Aorta (tissue), 5 donors: ENCODE measurements around the gene HIPK1. TPM values are rescaled to one million over a fixed set of nuclear protein-coding genes. Genes with fewer than 3 reads are reported as not detected.
"Not testable (repeated sequence)": the region's sequence is repeated elsewhere in the genome, so short reads cannot be mapped to it uniquely, and the experiment has no call there.

Experiments used
- ATAC-seq: fragments of 200-7000 bp; cut with Tn5 transposase; one replicate; pipeline ENCODE4 v1.9.1; 2022; ENCODE audit warnings: moderate library complexity; ENCODE audit not compliant: low FRiP score
- DNase-seq, 2 donors: peaks; one replicate each; pipeline ENCODE4 v3.0.0-alpha.2; 2020
- H3K27ac ChIP-seq, 2 donors: one replicate each; pipeline ENCODE4 v1.5.1; 2013; ENCODE audit warnings: low read length in 2 of 2, mild to moderate bottlenecking in 2 of 2, moderate library complexity in 2 of 2, control low read depth in 1 of 2, inconsistent platforms in 1 of 2, low read depth in 1 of 2
- H3K27me3 ChIP-seq, 2 donors: one replicate each; pipeline ENCODE4 v1.6.1; 2013; ENCODE audit warnings: control low read depth in 1 of 2, low read length in 1 of 2, mild to moderate bottlenecking in 1 of 2, moderate library complexity in 1 of 2; ENCODE audit not compliant: insufficient read depth in 2 of 2, control insufficient read depth in 1 of 2
- H3K36me3 ChIP-seq, 2 donors: one replicate each; pipeline ENCODE4 v1.6.1; 2013; ENCODE audit warnings: control low read depth in 1 of 2, low read length in 1 of 2, mild to moderate bottlenecking in 1 of 2; ENCODE audit not compliant: insufficient read depth in 2 of 2, control insufficient read depth in 1 of 2
- H3K4me1 ChIP-seq, 2 donors: one replicate each; pipeline ENCODE4 v1.6.1; 2013; ENCODE audit warnings: low read length in 2 of 2, control low read depth in 1 of 2, mild to moderate bottlenecking in 1 of 2, moderate library complexity in 1 of 2; ENCODE audit not compliant: insufficient read depth in 2 of 2, control insufficient read depth in 1 of 2
- H3K4me3 ChIP-seq, 2 donors: one replicate each; pipeline ENCODE4 v1.5.1; 2013; ENCODE audit warnings: low read length in 2 of 2, control low read depth in 1 of 2, mild to moderate bottlenecking in 1 of 2
- H3K9me3 ChIP-seq: one replicate; pipeline ENCODE4 v1.6.1; 2013; ENCODE audit warnings: mild to moderate bottlenecking, low read length; ENCODE audit not compliant: control insufficient read depth
- WGBS, 2 donors: extraction: QIAGEN DNeasy Blood & Tissue Kit; methylation state at CpG; one replicate each; pipeline ENCODE4 v1.1.7; 2013; 5-methylcytosine and 5-hydroxymethylcytosine counted together
- intact Hi-C, 2 donors: fragments of 100-400 bp; cut with DNase I; formaldehyde crosslinking; loops; one replicate each; pipeline versions ENCODE4 v1.14.2 to v1.15.0; 2022
- polyA plus RNA-seq, 2 donors: library from polyadenylated mRNA; stranded (reverse); fragments of 200-250 nt; gene quantifications; one replicate each; pipeline ENCODE4 v1.2.3, GENCODE V29; 2013
- total RNA-seq, 2 donors: library from RNA; stranded (reverse); fragmentation: NEBNext Ultra II Directional; extraction: Animal tissue kit (Norgen Biotek cat#: 25700); gene quantifications; one replicate each; pipeline ENCODE4 v1.2.1, GENCODE V29; 2021
- donor health status: healthy with polysubstance abuse.
- donor health status: Bipolar disorder and iron deficiency.
- donor health status: DM: no; HTN: no; CAD: no.
- donor health status: DM: no; HTN: no; CAD: no.
- donor health status: DM: yes; HTN: yes; CAD: no.

HIPK1 gene
- total and polyA plus RNA-seq, 4 donors, result 14.9 to 75.3 (median 45.4) TPM

- DNase-seq (no peak), ATAC-seq (no peak)
- Histone ChIP-seq H3K27ac (no peak overlapping the region), H3K36me3 (peaks cover 0 to 3% of the 10 kb centered on the region in 2 donors), H3K4me3 (no peak overlapping the region), H3K4me1 (peaks cover 0 to 6% of the 10 kb centered on the region in 2 donors), H3K9me3 (no peaks in the 10 kb centered on the region), H3K27me3 (no peaks in the 10 kb centered on the region)
- intact Hi-C loops, result no loop called here
Observed at GRCh38 chr1:113943028-113943811, 14.1 kb downstream of the HIPK1 start.

- 97 to 98% methylated on average over 1 of the region's 1 CpG for WGBS, 2 donors
- DNase-seq (no peak), ATAC-seq (no peak)
- Histone ChIP-seq H3K27me3 (no peaks in the 10 kb centered on the region), H3K4me3 (no peak overlapping the region), H3K9me3 (no peaks in the 10 kb centered on the region), H3K36me3 (peaks cover 0 to 3% of the 10 kb centered on the region in 2 donors), H3K27ac (no peak overlapping the region), H3K4me1 (peaks cover 3 to 6% of the 10 kb centered on the region in 2 donors)
- intact Hi-C loops, result no loop called here
Observed at GRCh38 chr1:113945329-113945728, 16.2 kb downstream of the HIPK1 start.

GRCh38 chr1:113946112-113946511 lies 17.0 kb downstream of the HIPK1 start:
- WGBS, 2 donors, result 51 to 100% methylated on average over 1 of the region's 1 CpG
- Histone ChIP-seq H3K36me3 (peaks cover 0 to 3% of the 10 kb centered on the region in 2 donors), H3K27ac (no peak overlapping the region), H3K9me3 (no peaks in the 10 kb centered on the region), H3K4me3 (no peak overlapping the region), H3K27me3 (no peaks in the 10 kb centered on the region), H3K4me1 (peaks cover 3 to 6% of the 10 kb centered on the region in 2 donors)
- intact Hi-C loops, result no loop called here
- DNase-seq, result no peak
- no peak for ATAC-seq

- H3K4me1 ChIP-seq, result peaks cover 3 to 6% of the 10 kb centered on the region in 2 donors
- ATAC-seq (no peak), DNase-seq (no peak)
- no peak overlapping the region for H3K27ac ChIP-seq
- no peak overlapping the region for H3K4me3 ChIP-seq
- H3K27me3 ChIP-seq, result no peaks in the 10 kb centered on the region
- whole genome bisulfite sequencing, 2 donors, result 28 to 36% methylated on average over 3 of the region's 3 CpGs
- peaks cover 0 to 2% of the 10 kb centered on the region in 2 donors for H3K36me3 ChIP-seq
- no peaks in the 10 kb centered on the region for H3K9me3 ChIP-seq
- intact Hi-C loops, result no loop called here
Observed at GRCh38 chr1:113946678-113947387, 17.7 kb downstream of the HIPK1 start.

- H3K4me3 ChIP-seq, result no peak overlapping the region
- no peaks in the 10 kb centered on the region for H3K27me3 ChIP-seq
- DNase-seq (no peak), ATAC-seq (no peak)
- 15 to 16% methylated on average over 3 of the region's 3 CpGs for WGBS, 2 donors
- peaks cover 0 to 2% of the 10 kb centered on the region in 2 donors for H3K36me3 ChIP-seq
- H3K27ac ChIP-seq, result peak overlapping the region in 1 of 2 donors; percentile 43
- H3K4me1 ChIP-seq, result peaks cover 3 to 6% of the 10 kb centered on the region in 2 donors
- intact Hi-C loops, result no loop called here
- H3K9me3 ChIP-seq, result no peaks in the 10 kb centered on the region
Observed at GRCh38 chr1:113947388-113948107, 18.4 kb downstream of the HIPK1 start.

- H3K4me1 ChIP-seq, H3K9me3 ChIP-seq, H3K36me3 ChIP-seq, H3K4me3 ChIP-seq, H3K27me3 ChIP-seq, H3K27ac ChIP-seq, DNase-seq, intact Hi-C loops, ATAC-seq: not testable (repeated sequence)
- WGBS, 2 donors, result 58 to 64% methylated on average over 4 of the region's 4 CpGs
Observed at GRCh38 chr1:113948151-113948550, 19.0 kb downstream of the HIPK1 start.

GRCh38 chr1:113949007-113949406 lies 19.9 kb downstream of the HIPK1 start:
- H3K9me3 ChIP-seq, result no peaks in the 10 kb centered on the region
- WGBS, 2 donors, result 33 to 34% methylated on average over 5 of the region's 5 CpGs
- no peak for DNase-seq
- H3K4me1 ChIP-seq, result peaks cover 3 to 6% of the 10 kb centered on the region in 2 donors
- peaks cover 0 to 2% of the 10 kb centered on the region in 2 donors for H3K36me3 ChIP-seq
- intact Hi-C loops, result no loop called here
- H3K27me3 ChIP-seq, result no peaks in the 10 kb centered on the region
- H3K27ac ChIP-seq, result no peak overlapping the region
- ATAC-seq, result peak; percentile 47
- H3K4me3 ChIP-seq, result no peak overlapping the region

GRCh38 chr1:113950908-113951307 lies 21.8 kb downstream of the HIPK1 start:
- no peaks in the 10 kb centered on the region for H3K9me3 ChIP-seq
- H3K27me3 ChIP-seq, result no peaks in the 10 kb centered on the region
- no peak overlapping the region for H3K27ac ChIP-seq
- H3K4me3 ChIP-seq, result no peak overlapping the region
- H3K36me3 ChIP-seq, result peaks cover 0 to 2% of the 10 kb centered on the region in 2 donors
- intact Hi-C loops, result no loop called here
- 98 to 100% methylated on average over 1 of the region's 1 CpG for WGBS, 2 donors
- DNase-seq, result no peak
- ATAC-seq, result no peak
- H3K4me1 ChIP-seq, result peaks cover 3 to 6% of the 10 kb centered on the region in 2 donors
